Activated CD4-positive, alpha-beta T cell treated with anti-CD3 and anti-CD28 coated beads, Interleukin-2, amount 50 U/mL, for 4 hours (primary cell): Measurements from ENCODE around the gene RPS18.
"Not testable (repeated sequence)": the region's sequence is repeated elsewhere in the genome, so short reads cannot be mapped to it uniquely, and the experiment has no call there.

ENCODE experiments used
- DNase-seq, 2 experiments: peaks; one replicate each; pipeline ENCODE4 v3.0.0-alpha.2; 2020

The RPS18 gene

DNA sequence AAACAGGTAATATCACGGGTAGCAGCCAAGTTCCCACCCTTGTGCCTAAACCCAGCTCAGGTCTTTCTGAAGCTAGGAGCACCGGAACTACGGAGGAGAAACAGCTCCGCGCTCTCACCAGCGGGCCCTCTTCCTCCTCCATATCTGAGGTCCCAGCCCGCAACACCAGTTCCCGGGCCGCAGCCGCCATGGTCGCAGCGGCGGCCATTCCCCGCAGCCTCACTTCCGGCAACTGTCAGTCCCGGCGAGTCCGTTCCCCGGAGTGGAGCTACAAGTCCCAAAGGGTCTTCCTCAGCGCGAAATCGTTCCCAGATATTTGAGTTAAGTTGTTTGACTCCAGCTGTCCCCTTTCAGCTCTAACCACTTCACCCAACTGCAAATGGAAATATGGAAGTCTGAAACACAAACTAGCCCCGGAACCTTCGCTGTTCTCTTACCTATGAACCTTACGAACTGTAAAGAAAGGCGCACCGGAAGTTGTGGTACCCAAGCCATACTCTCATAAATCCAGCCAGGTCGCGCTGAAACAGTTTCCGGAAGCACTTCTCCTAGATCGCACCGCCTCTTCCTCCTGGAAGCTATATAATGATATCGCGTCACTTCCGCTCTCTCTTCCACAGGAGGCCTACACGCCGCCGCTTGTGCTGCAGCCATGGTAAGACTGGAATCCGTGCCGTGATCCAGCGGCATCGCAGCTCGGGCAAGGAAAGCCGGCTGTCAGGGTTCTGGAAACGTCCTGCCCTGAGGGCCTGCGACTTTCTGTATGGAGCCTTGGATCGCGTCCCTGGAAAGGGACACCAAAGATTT, at the start of gene RPS18, which contains the start of gene VPS52:
TSS of gene RPS18 (plus strand) at position 608 of the 807 bp plus-strand sequence. CDS start at position 653, 45 bp downstream.
TSS of gene VPS52 (minus strand) at position 409 of the 807 bp plus-strand sequence. CDS start at position 208, 201 bp downstream.
- DNase-seq = peak; percentile 86 to 89

DNA sequence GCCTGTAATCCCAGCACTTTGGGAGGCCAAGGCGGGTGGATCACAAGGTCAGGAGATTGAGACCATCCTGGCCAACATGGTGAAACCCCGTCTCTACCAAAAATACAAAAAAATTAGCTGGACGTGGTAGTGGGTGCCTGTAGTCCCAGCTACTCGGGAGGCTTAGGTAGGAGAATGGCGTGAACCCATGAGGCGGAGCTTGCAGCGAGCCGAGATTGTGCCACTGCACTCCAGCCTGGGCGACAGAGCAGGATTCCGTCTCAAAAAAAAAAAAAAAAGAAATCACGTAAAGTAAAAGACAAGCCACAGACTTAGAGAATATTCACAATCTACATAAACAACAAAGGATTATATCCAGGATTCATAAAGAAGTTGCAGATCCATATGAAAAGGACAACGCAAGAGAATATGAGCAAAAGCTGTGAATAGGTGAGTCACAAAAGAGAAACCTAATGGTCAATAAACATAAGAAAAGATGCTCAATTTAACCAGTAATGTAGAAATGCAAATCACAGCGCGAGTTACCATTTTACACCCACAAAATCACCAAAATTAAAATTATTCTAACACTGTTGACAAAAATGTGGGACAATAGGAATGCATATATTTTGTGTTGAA, 45.3 kb upstream of the RPS18 start:
- not testable (repeated sequence) for DNase-seq

DNA sequence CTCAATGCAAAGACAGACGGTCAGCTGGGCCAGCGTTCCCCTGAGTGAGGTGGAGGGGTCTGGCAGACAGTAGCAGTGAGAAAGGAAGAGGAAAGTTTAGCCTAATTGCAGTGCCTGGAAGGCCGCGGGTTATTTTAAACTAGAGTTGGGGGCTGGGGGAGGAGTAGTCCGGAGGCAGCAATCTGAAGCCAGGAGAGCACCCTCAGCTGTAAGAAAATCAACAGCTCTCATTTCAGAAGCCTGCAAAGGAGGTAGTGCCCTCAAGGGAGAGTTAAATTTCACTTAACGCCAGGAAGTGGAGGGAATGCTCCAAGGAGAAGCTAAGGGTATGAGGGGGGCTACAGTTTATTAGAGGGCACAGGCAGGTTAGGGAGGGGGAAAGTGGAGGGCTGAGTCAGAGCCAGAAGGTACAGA, 36.6 kb upstream of the RPS18 start:
- DNase-seq = no peak

DNA sequence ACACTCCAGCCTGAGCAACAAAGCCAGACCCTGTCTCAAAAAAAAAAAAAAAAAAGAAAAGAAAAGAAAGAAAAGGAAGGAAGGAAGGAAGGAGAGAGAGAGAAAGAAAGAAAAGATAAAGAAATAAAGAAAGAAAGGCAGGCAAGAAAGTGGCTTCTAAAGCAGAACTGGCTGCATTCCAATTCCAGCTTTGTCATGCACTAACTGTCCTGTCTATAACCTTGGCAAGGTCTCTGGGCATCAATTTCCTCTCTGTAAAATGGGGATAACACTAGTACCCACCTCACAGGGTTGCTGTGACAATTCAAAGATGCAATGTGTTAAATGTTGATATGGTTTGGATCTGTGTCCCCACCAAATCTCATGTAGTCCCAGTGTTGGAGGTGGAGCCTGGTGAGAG, 35.5 kb upstream of the RPS18 start:
- no peak for DNase-seq

DNA sequence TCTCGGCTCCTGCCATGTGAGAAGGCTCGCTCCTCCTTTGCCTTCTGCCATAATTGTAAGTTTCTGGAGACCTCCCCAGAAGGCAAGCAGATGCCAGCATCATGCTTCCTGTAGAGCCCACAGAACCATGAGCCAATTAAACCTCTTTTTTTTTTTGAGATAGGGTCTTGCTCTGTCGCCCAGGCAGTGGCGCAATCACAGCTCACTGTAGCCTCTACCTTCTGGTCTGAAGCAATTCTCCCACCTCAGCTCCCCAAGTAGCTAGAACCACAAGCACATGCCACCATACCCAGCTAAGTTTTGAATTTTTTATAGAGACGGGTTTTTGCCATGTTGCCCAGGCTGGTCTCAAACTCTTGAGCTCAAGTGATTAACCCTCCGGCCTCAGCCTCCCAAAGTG, 35.0 kb upstream of the RPS18 start:
- DNase-seq = no peak

DNA sequence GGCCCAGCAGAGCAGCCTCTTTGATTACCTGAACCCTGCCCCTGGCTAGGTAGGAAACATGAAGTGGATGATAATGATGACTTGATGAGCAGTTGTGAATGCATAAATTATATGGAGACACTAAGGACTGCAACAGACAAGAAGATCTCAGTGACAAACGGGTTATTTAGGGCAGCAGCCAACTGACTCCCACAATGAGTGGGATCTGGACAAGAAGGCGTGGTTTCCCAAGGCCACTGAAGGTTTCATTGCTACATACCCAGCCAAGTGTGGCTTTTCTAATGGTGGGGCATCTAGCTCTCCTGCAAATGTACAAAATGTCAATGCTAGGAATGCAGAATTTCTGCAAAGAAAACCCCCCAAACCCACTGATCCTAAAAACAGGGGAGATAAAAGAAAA, 34.1 kb upstream of the RPS18 start:
- no peak for DNase-seq

DNA sequence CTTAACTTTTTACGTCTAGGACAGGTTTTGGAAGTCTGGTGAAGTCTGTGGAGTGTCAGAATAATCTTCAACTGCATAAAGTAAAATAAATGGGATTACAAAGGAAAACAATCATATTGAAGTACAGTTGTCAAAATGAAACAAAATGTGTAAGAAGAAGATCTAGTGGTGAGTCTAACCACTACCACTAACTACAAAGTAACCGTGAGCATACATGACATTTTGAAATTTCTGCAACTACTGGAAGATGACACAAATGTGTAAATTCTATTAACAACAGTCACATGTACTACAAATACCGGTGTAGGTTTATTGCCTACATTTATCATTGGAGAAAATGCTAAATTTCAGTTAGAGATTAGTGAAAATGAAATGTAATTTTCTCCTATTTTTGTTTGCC, 29.9 kb upstream of the RPS18 start:
- DNase-seq = no peak

DNA sequence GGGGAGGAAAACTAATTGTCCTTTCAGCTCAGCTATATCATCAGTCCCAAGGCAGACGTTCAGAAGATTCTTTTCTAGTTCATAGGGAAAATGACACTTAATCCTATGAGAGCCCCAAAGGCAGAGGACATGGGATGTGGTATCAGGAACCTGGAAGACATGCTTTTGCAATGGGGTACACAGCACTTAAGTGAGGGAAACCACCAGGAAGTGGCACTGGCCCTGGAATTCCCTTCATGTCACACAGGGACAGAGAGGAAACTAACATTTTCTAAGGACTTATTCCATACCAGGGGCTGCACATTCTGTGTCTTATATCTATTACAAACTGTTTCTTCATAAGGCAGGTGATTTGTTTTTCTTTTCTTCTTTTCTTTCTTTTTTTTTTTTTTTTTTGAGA, 28.4 kb upstream of the RPS18 start:
- DNase-seq = no peak

DNA sequence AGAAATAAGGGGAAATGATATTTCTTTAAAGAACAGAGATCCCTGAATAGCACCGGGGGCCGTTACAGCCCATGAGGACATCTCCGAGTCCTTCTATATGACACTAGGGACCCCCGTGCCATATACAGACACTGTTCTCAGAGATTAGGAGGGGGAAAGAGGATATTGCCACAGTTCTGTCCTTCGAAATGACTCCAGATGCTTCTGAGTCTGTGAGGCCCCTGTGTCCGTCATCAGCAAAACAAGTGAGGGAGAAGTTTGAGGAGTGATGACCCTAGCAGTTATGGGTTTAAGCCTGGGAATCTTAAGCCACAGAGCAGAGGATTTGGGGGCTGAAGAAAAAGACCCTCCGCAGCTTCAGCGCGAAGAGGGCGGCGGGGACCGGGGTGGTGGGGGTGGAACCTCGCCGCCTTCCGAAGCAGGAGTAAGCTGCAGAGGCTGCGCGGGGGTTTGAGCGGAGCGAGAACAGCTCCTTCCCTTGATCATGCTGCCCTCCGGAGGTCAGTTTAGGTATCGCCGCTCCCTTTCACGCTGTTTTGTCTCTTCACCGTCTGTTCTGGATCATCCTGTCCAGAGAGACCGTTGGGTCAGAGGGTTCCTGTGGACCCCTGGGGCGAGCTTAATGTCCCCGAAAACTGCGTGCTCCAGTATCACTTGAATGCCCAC, 23.8 kb upstream of the RPS18 start:
- DNase-seq = peak; percentile 89 to 94

DNA sequence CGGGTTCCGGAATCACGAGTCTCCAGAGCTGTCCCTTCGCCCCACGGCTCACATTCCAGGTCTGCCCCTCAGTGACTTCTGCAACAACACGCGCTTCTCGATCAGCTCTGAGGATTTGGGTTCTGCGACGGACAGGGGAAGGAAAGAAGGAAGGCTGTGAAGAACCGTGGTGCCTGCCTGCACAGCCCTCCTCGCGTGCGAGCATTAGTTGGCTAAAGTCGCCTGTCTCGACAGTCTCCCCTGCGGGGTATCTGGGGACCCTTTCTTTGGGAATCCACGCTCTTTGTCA, 23.3 kb upstream of the RPS18 start:
- no peak for DNase-seq

DNA sequence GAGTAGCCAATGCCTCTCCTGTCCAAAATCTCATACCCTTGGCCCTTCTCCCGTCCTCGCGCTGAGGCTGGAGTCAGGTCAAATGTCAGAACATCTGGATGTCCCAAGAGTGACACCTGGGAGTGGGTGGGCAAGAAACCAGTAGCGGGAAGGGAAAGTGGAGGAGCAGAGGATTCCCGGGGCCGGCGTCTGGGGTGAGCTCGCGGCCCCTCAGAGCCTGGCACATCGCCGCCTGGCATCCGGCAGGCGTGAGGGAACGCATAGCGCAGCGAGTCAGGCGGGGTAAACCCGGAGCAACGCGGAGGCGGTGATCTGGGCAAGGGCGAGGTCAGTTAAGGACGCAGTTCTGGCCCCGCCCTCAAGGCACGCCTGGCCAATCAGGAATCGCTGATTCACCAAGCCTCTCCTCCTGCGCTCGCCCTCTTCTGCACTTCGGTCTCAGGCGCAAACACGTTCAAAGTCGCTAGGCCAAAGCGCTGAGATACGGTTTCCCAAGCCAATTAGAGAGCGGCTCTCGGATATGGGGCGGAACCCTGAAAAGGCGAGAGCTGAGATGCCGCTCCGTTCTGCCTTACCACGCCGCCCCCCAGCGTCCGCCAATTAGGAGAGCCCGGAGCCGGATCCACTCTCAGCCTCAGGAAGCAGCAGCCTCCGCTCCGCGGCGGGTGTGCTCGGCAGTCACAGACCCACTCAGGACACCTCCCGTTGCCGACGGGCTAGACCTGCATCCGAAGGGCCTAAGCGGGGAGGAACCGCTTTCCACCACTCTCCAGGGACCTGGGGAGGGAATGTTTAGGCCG, 22.7 kb upstream of the RPS18 start:
- DNase-seq = peak; percentile 91 to 93

DNA sequence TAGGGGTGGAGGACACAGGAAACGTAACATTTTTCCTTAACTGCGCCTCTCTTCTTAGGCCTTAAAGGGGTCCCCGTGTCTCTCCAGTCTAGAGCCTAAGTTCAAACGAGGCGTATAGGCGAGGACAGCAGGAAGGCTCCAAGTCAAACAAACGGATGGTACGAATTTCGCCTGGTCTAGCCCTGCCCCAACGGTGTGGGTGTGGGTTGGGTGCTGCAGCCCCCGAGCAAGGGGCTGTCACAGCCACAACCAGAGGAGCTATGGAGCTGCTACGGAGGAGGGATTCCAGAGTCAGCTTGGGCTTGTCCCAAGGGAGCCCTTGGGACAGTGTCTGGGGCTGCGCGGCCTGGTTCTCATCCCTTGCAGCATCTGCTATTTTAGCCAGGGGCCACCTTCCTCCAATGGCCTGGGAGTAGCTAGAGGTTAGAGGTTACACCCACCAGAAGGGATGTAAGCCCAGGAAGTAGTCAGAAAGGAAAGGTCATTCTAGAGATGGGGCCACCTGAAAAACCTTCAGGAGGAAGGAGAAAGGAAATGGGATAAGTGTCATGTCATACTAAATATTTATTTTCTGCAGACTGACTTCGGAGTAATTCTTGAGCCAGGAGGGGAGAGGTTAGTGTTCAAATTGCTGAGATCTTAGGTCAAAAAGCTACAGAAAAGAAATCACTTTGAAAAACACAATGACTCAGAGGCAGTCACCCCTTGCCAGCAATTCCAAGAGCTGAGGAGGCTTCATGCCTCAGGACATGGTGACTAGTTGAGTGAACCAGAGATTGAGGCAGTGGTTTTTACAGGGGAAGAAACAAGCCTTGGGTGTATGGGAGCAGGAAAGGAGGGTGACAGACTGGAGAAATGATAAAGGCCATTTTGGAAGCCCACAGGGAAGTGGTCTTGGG, 21.9 kb upstream of the RPS18 start:
- DNase-seq = no peak

DNA sequence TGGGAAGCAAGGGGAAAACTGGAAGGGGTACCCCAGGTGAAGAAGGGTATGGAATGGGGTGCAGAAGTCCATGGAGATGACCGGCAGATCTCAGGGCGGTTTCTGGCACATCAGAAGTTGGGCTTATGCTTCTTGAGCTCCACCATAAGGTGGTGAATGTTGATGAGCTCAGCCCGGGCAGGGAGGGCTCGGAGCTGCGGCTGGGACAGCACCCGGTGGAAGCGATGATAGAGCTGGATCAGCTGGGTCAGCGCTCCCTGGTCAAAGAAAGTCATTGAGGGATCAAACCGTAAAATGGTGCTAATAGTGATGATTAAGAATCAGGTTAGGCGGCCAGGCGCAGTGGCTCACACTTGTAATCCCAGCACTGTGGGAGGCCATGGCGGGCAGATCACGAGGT, 21.1 kb upstream of the RPS18 start:
- DNase-seq = no peak

DNA sequence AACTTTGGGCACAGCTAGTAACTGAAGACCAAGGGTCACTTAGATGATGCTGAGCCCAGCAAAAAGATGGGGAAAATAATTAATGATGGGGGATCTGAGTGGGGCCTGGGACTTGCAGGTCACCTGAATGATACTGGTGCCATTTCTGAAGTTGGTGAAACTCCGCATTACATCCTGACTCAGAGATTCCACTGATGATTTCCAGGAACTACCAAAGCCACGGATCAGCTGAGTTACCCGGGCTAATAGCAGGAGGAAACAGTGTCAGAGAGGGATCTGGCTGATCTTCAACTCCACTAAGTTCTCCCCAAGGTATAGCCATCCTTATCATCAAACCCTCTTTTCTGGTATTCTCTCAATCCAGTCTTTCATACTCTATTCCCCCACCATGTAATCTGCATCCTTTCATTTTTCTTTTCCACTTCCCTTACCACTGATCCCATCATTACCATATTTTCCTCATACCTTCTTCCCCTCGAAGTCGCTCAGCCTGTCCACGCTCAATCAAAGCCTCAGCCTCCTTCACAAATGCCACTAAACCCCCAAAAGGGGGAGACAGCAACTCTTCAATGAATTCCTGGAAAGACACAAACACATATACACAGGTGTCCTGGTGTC, 20.4 kb upstream of the RPS18 start:
- no peak for DNase-seq

DNA sequence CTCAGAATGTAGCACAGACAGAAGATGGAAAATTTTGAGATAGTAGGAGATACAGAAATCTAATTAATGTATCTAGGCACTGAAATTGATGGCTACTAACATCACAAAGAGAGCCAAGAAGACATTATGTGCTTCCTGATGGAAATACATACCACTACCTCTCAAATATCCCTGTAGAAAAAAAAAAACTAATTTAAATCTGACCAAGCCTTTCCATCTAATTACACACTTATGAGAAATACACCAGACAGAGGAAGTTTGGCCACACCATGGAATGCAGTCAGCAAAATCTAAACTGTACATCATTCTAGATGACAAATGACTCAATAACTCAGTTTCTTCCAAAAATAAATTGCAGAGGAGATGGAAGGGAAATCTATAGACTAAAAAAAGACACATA, 19.1 kb upstream of the RPS18 start:
- no peak for DNase-seq

DNA sequence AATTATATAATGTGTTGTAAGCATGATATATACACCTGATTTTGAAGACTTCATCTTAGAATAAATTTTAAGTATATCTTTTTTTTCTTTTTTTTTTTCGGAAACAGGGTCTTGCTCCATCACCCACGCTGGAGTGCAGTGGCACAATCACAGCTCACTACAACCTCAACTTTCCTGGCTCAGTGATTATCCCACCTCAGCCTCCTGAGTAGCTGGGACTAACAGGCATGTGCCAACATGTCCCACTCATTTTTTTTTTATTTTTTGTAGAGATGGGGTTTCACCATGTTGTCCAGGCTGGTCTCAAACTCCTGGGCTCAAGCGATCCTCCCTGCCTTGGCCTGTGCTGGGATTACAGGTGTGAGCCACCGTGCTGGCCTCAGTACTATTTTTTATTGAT, 17.3 kb upstream of the RPS18 start:
- no peak for DNase-seq

DNA sequence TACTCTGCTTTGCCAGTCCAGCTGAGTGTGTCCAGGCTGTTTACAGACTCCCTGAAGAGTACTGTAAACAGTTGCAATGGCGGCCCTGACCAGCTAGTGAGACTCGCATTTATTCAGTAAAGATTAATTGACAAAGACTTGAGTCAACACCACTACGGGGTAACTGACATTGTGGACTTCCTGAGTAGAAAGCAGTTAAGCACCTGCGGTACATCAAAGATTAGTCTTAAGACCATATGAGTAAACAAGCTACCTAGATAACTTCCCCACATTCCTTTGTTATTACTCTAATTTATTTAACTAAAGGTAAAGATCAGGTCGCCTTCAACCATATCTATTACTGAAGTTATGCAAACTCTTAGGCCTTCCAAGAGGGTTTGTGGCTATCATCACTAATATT, 12.8 kb upstream of the RPS18 start:
- DNase-seq = no peak

DNA sequence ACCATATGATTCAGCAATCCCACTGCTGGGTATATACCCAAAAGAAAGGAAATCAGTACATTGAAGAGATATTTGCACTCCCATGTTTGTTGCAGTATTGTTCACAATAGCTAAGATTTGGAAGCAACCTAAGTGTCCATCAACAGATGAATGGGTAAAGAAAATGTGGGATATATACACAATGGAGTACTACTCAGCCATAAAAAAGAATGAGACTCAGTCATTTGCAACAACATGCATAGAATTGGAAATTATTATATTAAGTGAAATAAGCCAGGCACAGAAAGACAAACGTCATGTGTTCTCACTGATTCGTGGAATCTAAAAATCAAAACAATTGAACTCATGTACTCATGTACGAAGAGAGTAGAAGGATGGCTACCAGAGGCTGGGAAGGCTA, 9.4 kb upstream of the RPS18 start:
- DNase-seq = not testable (repeated sequence)

DNA sequence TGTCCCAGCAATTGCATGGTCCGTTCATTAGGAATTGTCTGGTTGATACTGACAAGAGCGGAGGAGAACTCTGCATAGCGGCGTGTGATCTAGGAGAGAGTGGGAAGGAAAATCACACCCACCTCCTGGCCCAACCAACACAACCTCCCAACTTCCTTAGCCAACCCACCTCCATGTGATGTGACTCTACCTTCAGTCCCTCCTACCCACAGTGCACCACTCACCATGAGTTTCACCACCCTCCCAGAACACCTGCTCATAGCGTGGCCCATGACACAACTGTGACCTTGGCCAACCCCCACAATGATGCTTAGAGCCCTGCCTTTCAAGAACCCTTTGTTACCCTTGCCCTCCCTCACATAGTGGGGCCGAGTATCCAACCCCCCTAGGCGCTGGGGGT, 7.9 kb upstream of the RPS18 start:
- DNase-seq = no peak

DNA sequence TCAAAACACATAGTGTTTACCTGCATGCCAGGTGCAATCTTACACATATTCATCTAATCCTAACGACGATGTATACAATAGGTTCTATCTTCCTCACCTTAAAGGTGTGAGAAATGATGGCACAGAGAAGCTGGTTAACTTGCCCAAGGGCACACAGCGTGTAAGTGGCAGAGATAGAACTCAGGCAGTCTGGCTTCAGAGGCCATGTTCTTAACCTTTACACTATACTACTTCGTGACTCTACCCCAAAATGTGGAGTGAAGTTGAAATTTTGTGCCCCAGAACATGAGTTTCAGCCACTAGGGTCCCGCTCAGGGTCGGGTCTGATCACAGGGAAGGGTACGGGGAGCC, 783 bp upstream of the RPS18 start:
- no peak for DNase-seq

DNA sequence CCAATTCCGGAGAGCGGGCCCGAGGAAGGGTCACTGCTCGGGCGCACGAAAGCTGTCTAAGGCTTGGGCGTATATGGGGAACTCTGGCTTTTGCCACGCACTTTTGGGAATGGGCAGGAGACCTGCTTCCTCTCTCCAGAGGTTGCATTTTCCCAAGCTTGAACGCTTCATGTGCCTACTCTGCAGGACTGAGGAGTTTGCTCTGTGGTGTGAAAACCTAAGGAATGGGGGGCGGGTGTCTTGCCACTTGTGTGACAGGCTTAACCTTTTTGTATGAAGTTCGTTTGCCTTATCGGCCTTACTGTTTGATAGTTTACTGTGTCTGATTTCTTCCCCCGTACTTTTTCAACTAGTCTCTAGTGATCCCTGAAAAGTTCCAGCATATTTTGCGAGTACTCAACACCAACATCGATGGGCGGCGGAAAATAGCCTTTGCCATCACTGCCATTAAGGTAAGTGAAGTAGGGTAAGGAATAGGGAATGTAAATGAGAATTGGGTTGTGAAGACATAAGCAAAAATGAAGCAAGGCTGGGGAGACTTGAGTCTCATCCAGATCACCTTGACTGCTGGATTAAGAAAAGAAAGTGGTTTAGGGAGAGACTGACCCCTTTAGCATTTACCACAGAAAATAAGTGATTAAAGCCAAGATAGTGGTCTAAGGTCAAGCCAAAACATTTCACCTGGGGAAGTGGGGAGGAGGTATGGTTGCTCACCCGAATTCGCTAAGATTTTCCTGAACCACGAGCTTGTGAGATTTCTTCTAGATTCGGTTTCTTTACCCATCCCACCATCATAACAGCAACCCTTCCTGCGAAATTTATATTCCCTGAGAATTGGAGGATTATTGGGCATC, 627 bp downstream of the RPS18 start:
- DNase-seq = no peak
